ENCODE measurements around the gene CYBA.

The CYBA gene

DNA sequence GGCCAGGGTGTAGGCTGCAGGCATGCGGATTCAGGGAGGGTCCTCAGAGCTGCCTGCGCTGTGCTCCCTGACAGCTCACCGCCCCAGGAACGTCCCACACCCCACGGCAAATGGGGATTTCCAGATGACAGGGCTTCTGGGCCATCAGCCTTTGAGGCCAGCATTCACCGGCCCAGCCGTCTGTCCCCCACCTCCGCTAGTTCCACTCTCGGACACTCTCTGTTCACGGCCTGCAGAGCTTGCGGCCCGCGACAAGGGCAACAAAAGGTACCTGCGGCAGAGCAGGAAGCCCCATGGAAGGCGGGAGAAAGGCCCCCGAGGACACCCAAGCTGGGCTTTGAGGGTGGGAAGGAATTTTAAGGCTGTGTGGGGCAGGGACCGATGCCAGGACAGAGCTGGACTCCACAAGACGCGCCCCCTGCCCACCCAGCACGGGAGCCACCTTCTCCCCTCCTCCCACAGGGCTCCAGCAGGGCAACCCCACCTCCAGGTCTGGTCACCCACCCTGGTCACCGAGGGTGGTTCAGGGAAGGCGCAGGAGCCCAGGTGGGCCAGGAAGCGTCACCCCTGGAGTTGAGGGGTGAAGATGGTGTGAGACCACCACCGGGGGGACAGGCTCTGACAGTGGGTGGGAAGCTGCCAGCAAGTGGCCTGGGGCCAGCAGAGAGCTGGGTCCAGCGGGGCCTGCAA lies 5.6 kb upstream of the CYBA start:
- no peak for DNase-seq (ENCODE audit: low read depth, low spot score)
- H3K4me3 ChIP-seq (ENCODE audit: low read depth, low read length): no peak overlapping the region
- in situ Hi-C loops (cut with HindIII; ENCODE audit: low sequenced_read_pairs): no loop called here
- TF ChIP-seq, protein P1, sequence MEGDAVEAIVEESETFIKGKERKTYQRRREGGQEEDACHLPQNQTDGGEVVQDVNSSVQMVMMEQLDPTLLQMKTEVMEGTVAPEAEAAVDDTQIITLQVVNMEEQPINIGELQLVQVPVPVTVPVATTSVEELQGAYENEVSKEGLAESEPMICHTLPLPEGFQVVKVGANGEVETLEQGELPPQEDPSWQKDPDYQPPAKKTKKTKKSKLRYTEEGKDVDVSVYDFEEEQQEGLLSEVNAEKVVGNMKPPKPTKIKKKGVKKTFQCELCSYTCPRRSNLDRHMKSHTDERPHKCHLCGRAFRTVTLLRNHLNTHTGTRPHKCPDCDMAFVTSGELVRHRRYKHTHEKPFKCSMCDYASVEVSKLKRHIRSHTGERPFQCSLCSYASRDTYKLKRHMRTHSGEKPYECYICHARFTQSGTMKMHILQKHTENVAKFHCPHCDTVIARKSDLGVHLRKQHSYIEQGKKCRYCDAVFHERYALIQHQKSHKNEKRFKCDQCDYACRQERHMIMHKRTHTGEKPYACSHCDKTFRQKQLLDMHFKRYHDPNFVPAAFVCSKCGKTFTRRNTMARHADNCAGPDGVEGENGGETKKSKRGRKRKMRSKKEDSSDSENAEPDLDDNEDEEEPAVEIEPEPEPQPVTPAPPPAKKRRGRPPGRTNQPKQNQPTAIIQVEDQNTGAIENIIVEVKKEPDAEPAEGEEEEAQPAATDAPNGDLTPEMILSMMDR (IDR thresholded peaks at IDR 0.05; ENCODE audit: low read depth, low read length): no peak

DNA sequence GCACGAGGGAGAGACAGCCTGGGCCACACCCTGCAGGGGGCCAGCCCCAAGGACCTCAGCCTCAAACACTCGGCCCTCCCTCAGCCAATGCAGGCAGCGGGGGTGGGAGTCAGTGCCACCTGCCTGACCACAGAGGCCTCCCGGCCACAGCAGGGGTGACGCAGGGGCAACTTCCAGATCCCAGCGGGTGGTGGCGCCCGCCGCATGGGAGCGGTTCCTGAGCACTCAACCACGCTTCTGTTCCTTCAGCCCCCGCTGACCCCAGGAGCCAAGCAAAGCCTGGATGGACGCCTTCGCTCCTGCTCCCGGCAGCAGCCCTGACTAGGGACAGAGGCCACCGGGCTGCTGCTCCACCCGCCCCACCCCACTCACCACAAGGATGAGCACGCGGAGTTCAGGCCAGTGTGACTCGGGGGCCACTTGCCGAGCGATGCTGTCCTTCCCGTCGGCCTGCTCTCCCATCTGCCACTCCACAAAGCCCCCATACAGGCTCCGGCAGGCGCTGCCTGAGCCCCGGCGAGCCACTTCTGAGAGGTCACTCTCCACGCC lies 5.0 kb upstream of the CYBA start:
- H3K4me3 ChIP-seq (ENCODE audit: low read depth, low read length): no peak overlapping the region
- in situ Hi-C loops (cut with HindIII; ENCODE audit: low sequenced_read_pairs): no loop called here
- TF ChIP-seq, protein P1 (IDR thresholded peaks at IDR 0.05; ENCODE audit: low read depth, low read length): no peak
- DNase-seq (ENCODE audit: low read depth, low spot score): no peak

DNA sequence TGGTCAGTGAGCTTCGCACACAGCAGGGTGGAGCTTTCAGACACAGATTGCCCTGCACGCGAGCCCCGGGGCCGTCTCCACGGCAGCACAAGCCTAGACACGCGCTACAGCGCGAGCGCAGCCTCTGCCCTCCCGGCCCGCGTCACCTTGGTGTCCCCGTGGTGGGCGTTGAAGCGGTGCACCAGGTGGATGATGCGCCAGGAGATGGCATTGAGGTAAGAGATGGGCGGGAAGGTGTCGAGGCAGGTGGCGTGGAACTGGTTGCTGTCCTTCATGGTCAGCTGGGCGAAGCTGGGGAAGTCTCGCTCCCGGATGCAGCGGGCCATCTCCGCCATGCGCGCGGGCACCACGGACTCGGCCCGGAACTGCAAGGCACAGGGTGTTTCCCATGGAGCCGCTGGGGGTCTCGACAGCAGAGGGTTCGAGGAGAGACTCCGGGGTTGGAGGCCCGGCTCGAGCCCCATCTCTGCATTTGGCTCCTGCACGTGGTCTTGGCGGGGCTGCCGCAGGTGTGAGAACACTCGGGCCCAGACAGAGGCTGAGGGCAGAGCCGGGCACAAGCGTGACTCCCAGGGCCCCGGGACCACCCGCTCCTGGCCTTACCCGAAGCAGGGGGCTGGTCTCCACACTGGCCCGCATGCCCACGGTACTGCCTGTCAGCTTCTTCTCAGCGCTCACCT lies 4.3 kb upstream of the CYBA start:
- no peak for DNase-seq (ENCODE audit: low read depth, low spot score)
- TF ChIP-seq, protein P1 (IDR thresholded peaks at IDR 0.05; ENCODE audit: low read depth, low read length): no peak
- no peak overlapping the region for H3K4me3 ChIP-seq (ENCODE audit: low read depth, low read length)
- in situ Hi-C loops (cut with HindIII; ENCODE audit: low sequenced_read_pairs): no loop called here

DNA sequence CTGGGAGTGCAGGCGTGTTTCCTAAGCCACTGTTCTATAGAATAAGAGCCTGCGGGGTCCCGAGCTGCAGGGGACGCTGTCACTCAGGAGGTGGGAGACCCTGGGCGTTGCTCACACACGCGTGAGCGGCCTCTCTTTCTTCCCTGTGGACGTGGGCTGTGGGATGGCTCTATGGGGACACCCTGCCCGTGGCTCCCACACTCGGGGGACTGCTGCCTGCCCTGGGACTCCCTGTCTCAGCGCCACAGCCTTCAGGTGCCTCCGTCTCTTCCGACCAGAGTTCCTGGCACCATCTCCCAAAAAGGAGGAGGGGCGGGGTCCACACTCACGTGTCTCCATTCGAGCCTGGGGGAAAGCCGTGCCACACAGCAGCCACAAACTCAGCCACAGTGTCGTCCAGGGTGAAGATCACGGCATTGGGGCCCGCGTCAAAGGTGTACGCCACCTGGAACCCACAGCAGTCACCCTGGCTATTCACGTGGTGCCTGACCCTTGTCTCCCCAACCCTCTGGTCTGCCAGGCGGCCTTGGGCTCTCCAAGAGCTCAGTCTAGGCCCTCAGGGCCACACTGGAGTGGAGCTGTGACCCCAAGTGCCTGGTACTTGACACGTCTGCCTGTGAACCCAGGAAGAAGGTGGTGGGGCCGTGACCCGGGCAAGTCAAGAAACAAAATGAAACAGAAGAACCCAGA lies 3.7 kb upstream of the CYBA start:
- DNase-seq (ENCODE audit: low read depth, low spot score): no peak
- TF ChIP-seq, protein P1 (IDR thresholded peaks at IDR 0.05; ENCODE audit: low read depth, low read length): no peak
- H3K4me3 ChIP-seq (ENCODE audit: low read depth, low read length): no peak overlapping the region
- in situ Hi-C loops (cut with HindIII; ENCODE audit: low sequenced_read_pairs): no loop called here

DNA sequence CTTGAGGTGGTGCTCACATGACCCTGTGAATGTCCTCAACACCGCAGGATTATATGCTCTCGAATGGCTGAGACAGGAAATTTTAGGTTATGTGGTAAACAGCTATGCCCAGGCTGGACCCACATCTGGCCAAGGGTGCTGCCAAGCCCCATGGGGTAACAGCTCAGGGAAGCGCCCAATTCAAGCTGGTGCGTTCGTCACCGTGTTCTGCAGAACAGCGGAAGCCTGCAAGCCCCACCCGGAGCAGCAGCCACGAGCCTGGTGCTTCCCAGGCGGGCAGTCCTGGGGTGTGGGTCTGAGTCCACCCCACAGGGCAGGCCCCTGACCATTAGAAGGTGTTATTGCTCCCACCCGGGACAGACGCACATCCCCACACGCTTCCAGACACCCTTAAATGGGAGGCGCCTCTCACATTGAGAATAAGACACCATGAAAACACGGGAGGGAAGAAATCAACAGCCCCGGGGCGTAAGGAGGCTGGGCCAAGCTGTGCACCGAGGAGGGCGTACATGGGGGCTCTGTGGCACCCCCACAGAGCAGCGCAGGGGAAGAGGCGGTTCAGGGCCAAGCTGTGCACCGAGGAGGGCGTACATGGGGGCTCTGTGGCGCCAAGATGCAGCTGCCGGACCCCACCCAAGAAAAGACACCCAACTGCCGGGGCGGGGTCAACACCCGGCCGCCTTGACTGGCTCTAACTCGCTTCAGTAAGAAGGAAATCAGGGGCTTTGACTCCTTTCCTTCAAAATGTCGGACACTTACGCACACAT lies 2.9 kb upstream of the CYBA start:
- in situ Hi-C loops (cut with HindIII; ENCODE audit: low sequenced_read_pairs): no loop called here

More for the DNA sequence above, 2.9 kb upstream of the CYBA start:
- H3K4me3 ChIP-seq (ENCODE audit: low read depth, low read length): no peak overlapping the region
- DNase-seq (ENCODE audit: low read depth, low spot score): no peak
- TF ChIP-seq, protein P1 (IDR thresholded peaks at IDR 0.05; ENCODE audit: low read depth, low read length): no peak

Measured in astrocyte of the spinal cord (primary cell).